K562 (cell line): Measurements from ENCODE around the gene LBP. TPM values are rescaled to one million over a fixed set of nuclear protein-coding genes. Genes with fewer than 3 reads are reported as not detected.

ENCODE experiments used
- ATF7 ChIP-seq: fragments of 450-650 bp; IDR thresholded peaks from 2 replicates; pipeline ENCODE4 v1.7.1; 2014; ENCODE audit warnings: mild to moderate bottlenecking, moderate library complexity
- DEAF1 ChIP-seq: fragments of 450-650 bp; formaldehyde crosslinking; IDR thresholded peaks from 2 replicates; pipeline ENCODE4 v1.4.0; 2020; ENCODE audit warnings: mild to moderate bottlenecking, moderate library complexity
- DNMT1 ChIP-seq: fragments of 450-650 bp; IDR thresholded peaks from 2 replicates; pipeline ENCODE4 v1.6.1; 2016; ENCODE audit warnings: antibody characterized with exemption, mild to moderate bottlenecking
- HMG20B ChIP-seq: fragments of 250-450 bp; sonication (Bioruptor Pico); IDR thresholded peaks from 2 replicates; pipeline ENCODE4 v1.5.0; 2021; ENCODE audit warnings: mild to moderate bottlenecking
- KDM1A ChIP-seq, 2 experiments: fragments of 450-650 bp; IDR thresholded peaks; 2 replicates each; pipeline ENCODE4 v1.6.1; 2016; ENCODE audit warnings: mild to moderate bottlenecking in 2 of 2
- MITF ChIP-seq: IDR thresholded peaks from 2 replicates; pipeline ENCODE4 v1.6.1; 2014; ENCODE audit warnings: antibody characterized with exemption
- PRDM10 ChIP-seq: fragments of 450-650 bp; IDR thresholded peaks from 2 replicates; pipeline ENCODE4 v1.6.1; 2018; ENCODE audit not compliant: partially characterized antibody
- PURB ChIP-seq: sonication (generic); formaldehyde crosslinking; IDR thresholded peaks from 2 replicates; pipeline ENCODE4 v1.9.0; 2021; ENCODE audit warnings: low read depth, mild to moderate bottlenecking, missing genetic modification reagents
- TFAP4 ChIP-seq: sonication (generic); formaldehyde crosslinking; IDR thresholded peaks from 2 replicates; pipeline ENCODE4 v1.8.0; 2022; ENCODE audit warnings: missing genetic modification reagents, mild to moderate bottlenecking, moderate library complexity, borderline replicate concordance
- ZMIZ1 ChIP-seq, 2 experiments: fragments of 150-350 bp in 1 of 2; IDR thresholded peaks; 2 replicates each; pipeline ENCODE4 v1.6.1; 2012 to 2016; ENCODE audit warnings: low read depth in 2 of 2, low read length in 2 of 2, mild to moderate bottlenecking in 1 of 2, moderate library complexity in 1 of 2
- ZNF398 ChIP-seq: fragments of 250-450 bp; sonication (Bioruptor Pico); IDR thresholded peaks from 2 replicates; pipeline ENCODE4 v1.8.0; 2021; ENCODE audit warnings: moderate library complexity, mild to moderate bottlenecking, inconsistent platforms
- ZNF644 ChIP-seq: fragments of 200-800 bp; sonication (Bioruptor generic); IDR thresholded peaks from 2 replicates; pipeline ENCODE4 v1.6.1; 2016; ENCODE audit warnings: low read depth, missing genetic modification characterization, missing compliant biosample characterization
- ZZZ3 ChIP-seq: fragments of 450-650 bp; IDR thresholded peaks from 2 replicates; pipeline ENCODE4 v1.6.1; 2016; ENCODE audit warnings: antibody characterized with exemption, mild to moderate bottlenecking, moderate library complexity
- polyA plus RNA-seq, 8 experiments: library from polyadenylated mRNA; depleted of rRNA in 4 of 8; stranded (reverse) in 5 of 8; unstranded in 3 of 8; fragments of >200 nt; fragmentation: Nextera tagmentation in 2 of 8; fragmentation: Illumina TruSeq in 1 of 8; extraction: Ambion mirVana in 2 of 8; extraction: Trizol in 1 of 8; gene quantifications; 2 replicates each; pipeline versions ENCODE4 v1.2.1 to v1.2.3, GENCODE V29; 2011 to 2014; ENCODE audit warnings: inconsistent platforms in 1 of 8, missing spikeins in 1 of 8
- total RNA-seq, 7 experiments: library from RNA; depleted of rRNA in 6 of 7; stranded (reverse); fragments of >200 nt in 6 of 7; fragmentation: Illumina TruSeq in 2 of 7; extraction: Trizol in 2 of 7; gene quantifications; 2 replicates each; pipeline versions ENCODE4 v1.2.1 to v1.2.3, GENCODE V29; 2011 to 2021; ENCODE audit warnings: low replicate concordance in 1 of 7

Gene LBP
- total and polyA plus RNA-seq, 9 of the 15 experiments (the other 6 are each of a cell fraction or from before 2014, with no cell fraction given) = 0.06 to 0.31 (median 0.09) TPM; not detected in 3

GRCh38 chr20:38357653-38358207, 11.4 kb downstream of the LBP start (continued):
- TF ChIP-seq ATF7 (peak; percentile 61; the same call in 1 of the 2 replicates), ZNF398 (no peak), TFAP4 (CRISPR knock-in tag) (0 out of 2 replicates have a peak, but pooled peaks have one; percentile 36), ZMIZ1 (IDR thresholded peaks at IDR 0.05; ENCODE audit: low read depth in 2 of 2, low read length in 2 of 2) (no peak), ZNF644 (tag) (peak; percentile 75; the same call in 1 of the 2 replicates), DEAF1 (no peak), MITF (0 out of 2 replicates have a peak, but pooled peaks have one; percentile 38), PRDM10 (peak; percentile 27), DNMT1 (no peak), ZZZ3 (no peak), PURB (CRISPR knock-in tag) (no peak), HMG20B (CRISPR knock-in tag) (no peak), KDM1A (IDR thresholded peaks at IDR 0.05) (no peak)
